ENCODE measurements around the gene CMBL. TPM values are rescaled to one million over a fixed set of nuclear protein-coding genes. Genes with fewer than 3 reads are reported as not detected.
A peak's percentile ranks its signal among the peaks of the same experiment; 100 is the strongest.

CMBL gene
- total and polyA plus RNA-seq, 2 experiments from 2014 or later, result 20.8 to 24.1 TPM

DNA sequence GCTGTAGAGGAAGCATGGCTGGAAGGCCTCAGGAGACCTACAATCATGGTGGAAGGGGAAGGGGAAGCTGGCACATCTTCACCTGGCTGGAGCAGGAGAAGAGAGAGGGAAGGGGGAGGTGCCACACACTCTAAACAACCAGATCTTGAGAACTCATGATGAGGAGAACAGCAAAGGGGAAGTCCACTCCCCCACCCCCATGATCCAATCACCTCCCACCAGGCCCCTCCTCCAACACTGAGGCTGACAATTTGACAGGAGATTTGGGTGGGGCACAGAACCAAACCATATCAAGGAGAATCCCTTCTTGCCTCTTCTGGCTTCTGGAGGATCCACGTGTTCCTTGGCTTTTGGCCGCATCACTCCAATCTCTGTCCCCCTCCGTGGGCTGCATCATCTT is 13.1 kb upstream of the CMBL start:
- 73% methylated on average over 3 of the region's 3 CpGs for WGBS (ENCODE audit: low lambda C conversion rate, missing lambda C conversion rate)
- TF ChIP-seq EZH2phosphoT487 (IDR thresholded peaks at IDR 0.05; ENCODE audit: low read depth, severe bottlenecking, unreplicated experiment) (no peak), EZH2 (IDR thresholded peaks at IDR 0.05; ENCODE audit: borderline replicate concordance) (no peak)
- TF ChIP-seq, protein P1, sequence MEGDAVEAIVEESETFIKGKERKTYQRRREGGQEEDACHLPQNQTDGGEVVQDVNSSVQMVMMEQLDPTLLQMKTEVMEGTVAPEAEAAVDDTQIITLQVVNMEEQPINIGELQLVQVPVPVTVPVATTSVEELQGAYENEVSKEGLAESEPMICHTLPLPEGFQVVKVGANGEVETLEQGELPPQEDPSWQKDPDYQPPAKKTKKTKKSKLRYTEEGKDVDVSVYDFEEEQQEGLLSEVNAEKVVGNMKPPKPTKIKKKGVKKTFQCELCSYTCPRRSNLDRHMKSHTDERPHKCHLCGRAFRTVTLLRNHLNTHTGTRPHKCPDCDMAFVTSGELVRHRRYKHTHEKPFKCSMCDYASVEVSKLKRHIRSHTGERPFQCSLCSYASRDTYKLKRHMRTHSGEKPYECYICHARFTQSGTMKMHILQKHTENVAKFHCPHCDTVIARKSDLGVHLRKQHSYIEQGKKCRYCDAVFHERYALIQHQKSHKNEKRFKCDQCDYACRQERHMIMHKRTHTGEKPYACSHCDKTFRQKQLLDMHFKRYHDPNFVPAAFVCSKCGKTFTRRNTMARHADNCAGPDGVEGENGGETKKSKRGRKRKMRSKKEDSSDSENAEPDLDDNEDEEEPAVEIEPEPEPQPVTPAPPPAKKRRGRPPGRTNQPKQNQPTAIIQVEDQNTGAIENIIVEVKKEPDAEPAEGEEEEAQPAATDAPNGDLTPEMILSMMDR (IDR thresholded peaks at IDR 0.05; ENCODE audit: poor library complexity), result no peak
- Histone ChIP-seq H3K27ac (no peak overlapping the region), H3K9me3 (ENCODE audit: low read depth) (no peaks in the 10 kb centered on the region), H3K36me3 (replicated peaks; ENCODE audit: insufficient read depth, low read depth) (no peaks in the 10 kb centered on the region), H3K4me3 (no peak overlapping the region), H2AFZ (no peak overlapping the region), H3K9me2 (replicated peaks; ENCODE audit: insufficient read depth) (no peaks in the 10 kb centered on the region), H4K20me1 (ENCODE audit: insufficient read depth, poor library complexity, severe bottlenecking) (no peaks in the 10 kb centered on the region), H3K4me2 (no peak overlapping the region), H3K79me2 (no peaks in the 10 kb centered on the region), H3K4me1 (ENCODE audit: insufficient read depth) (no peaks in the 10 kb centered on the region), H3K27me3 (no peaks in the 10 kb centered on the region)
- no peak for DNase-seq (ENCODE audit: low spot score)

GRCh38 chr5:10319202-10319851 is 11.6 kb upstream of the CMBL start:
- Histone ChIP-seq H3K36me3 (replicated peaks; ENCODE audit: insufficient read depth, low read depth) (no peaks in the 10 kb centered on the region), H2AFZ (no peak overlapping the region), H3K9me3 (ENCODE audit: low read depth) (no peaks in the 10 kb centered on the region), H3K9me2 (replicated peaks; ENCODE audit: insufficient read depth) (no peaks in the 10 kb centered on the region), H4K20me1 (ENCODE audit: insufficient read depth, poor library complexity, severe bottlenecking) (no peaks in the 10 kb centered on the region), H3K27ac (peak overlapping the region; percentile 28), H3K4me3 (no peak overlapping the region), H3K79me2 (no peaks in the 10 kb centered on the region), H3K4me2 (no peak overlapping the region), H3K27me3 (no peaks in the 10 kb centered on the region), H3K4me1 (ENCODE audit: insufficient read depth) (no peaks in the 10 kb centered on the region)
- 63% methylated on average over 11 of the region's 11 CpGs for WGBS (ENCODE audit: low lambda C conversion rate, missing lambda C conversion rate)
- peak; percentile 55 for DNase-seq (ENCODE audit: low spot score)
- TF ChIP-seq, protein P1 (IDR thresholded peaks at IDR 0.05; ENCODE audit: poor library complexity), result peak; percentile 11
- TF ChIP-seq EZH2 (IDR thresholded peaks at IDR 0.05; ENCODE audit: borderline replicate concordance) (no peak), EZH2phosphoT487 (IDR thresholded peaks at IDR 0.05; ENCODE audit: low read depth, severe bottlenecking, unreplicated experiment) (no peak)

GRCh38 chr5:10317825-10318682 is 10.4 kb upstream of the CMBL start:
- Histone ChIP-seq H4K20me1 (ENCODE audit: insufficient read depth, poor library complexity, severe bottlenecking) (no peaks in the 10 kb centered on the region), H3K4me3 (no peak overlapping the region), H3K4me2 (no peak overlapping the region), H3K27ac (peak overlapping the region; percentile 67), H3K36me3 (replicated peaks; ENCODE audit: insufficient read depth, low read depth) (no peaks in the 10 kb centered on the region), H3K9me2 (replicated peaks; ENCODE audit: insufficient read depth) (no peaks in the 10 kb centered on the region), H3K9me3 (ENCODE audit: low read depth) (no peaks in the 10 kb centered on the region), H2AFZ (no peak overlapping the region), H3K79me2 (no peaks in the 10 kb centered on the region), H3K27me3 (no peaks in the 10 kb centered on the region), H3K4me1 (ENCODE audit: insufficient read depth) (no peaks in the 10 kb centered on the region)
- 73% methylated on average over 6 of the region's 6 CpGs for WGBS (ENCODE audit: low lambda C conversion rate, missing lambda C conversion rate)
- peak; percentile 44 for DNase-seq (ENCODE audit: low spot score)
- TF ChIP-seq EZH2phosphoT487 (IDR thresholded peaks at IDR 0.05; ENCODE audit: low read depth, severe bottlenecking, unreplicated experiment) (no peak), EZH2 (IDR thresholded peaks at IDR 0.05; ENCODE audit: borderline replicate concordance) (no peak)
- TF ChIP-seq, protein P1 (IDR thresholded peaks at IDR 0.05; ENCODE audit: poor library complexity), result no peak
